Mesodermal cell (in vitro differentiated cells): ENCODE results near the gene AMOTL1.
"Not testable (repeated sequence)": the region's sequence is repeated elsewhere in the genome, so short reads cannot be mapped to it uniquely, and the experiment has no call there.

Experiments used
- H3K27ac ChIP-seq: 2 replicates; pipeline ENCODE4 v1.7.0; 2013; ENCODE audit warnings: mild to moderate bottlenecking, low read depth, low read length, moderate library complexity; ENCODE audit not compliant: severe bottlenecking
- H3K36me3 ChIP-seq: 2 replicates; pipeline ENCODE4 v1.7.1; 2013; ENCODE audit warnings: mild to moderate bottlenecking, low read length, moderate library complexity; ENCODE audit not compliant: control insufficient read depth, insufficient read depth
- H3K4me1 ChIP-seq: one replicate; pipeline ENCODE4 v1.7.1; 2013; ENCODE audit warnings: mild to moderate bottlenecking, low read length; ENCODE audit not compliant: insufficient read depth, control insufficient read depth, poor library complexity, severe bottlenecking
- H3K4me3 ChIP-seq: 2 replicates; pipeline ENCODE4 v1.7.0; 2013; ENCODE audit warnings: low read length, control low read depth, mild to moderate bottlenecking; ENCODE audit not compliant: insufficient read depth, poor library complexity, severe bottlenecking; ENCODE audit errors: extremely low read depth
- H3K9me3 ChIP-seq: 2 replicates; pipeline ENCODE4 v1.7.1; 2013; ENCODE audit warnings: mild to moderate bottlenecking, low read length, moderate library complexity; ENCODE audit not compliant: control insufficient read depth
- WGBS, 2 experiments: methylation state at CpG; one replicate each; pipeline ENCODE4 v1.1.5; 2013; ENCODE audit warnings: missing lambda C conversion rate in 2 of 2; ENCODE audit not compliant: insufficient coverage in 2 of 2; 5-methylcytosine and 5-hydroxymethylcytosine counted together

The AMOTL1 gene

GRCh38 chr11:94782446-94782845, 14.3 kb downstream of the AMOTL1 start:
- Histone ChIP-seq H3K9me3 (no peaks in the 10 kb centered on the region), H3K4me3 (no peak overlapping the region), H3K36me3 (peaks cover 5% of the 10 kb centered on the region), H3K4me1 (peaks cover 40% of the 10 kb centered on the region), H3K27ac (no peak overlapping the region)
- no CpG with 5 or more reads among the region's 1 CpG for WGBS, 2 experiments

- H3K9me3 ChIP-seq, result no peaks in the 10 kb centered on the region
- no peak overlapping the region for H3K4me3 ChIP-seq
- peaks cover 48% of the 10 kb centered on the region for H3K4me1 ChIP-seq
- peaks cover 24% of the 10 kb centered on the region for H3K36me3 ChIP-seq
- no peak overlapping the region for H3K27ac ChIP-seq
Observed at GRCh38 chr11:94784884-94785283, 16.7 kb downstream of the AMOTL1 start.

- no CpG with 5 or more reads among the region's 4 CpGs for WGBS, 2 experiments
- Histone ChIP-seq H3K4me3 (no peak overlapping the region), H3K9me3 (no peaks in the 10 kb centered on the region), H3K36me3 (peaks cover 30% of the 10 kb centered on the region), H3K27ac (peak overlapping the region; percentile 51), H3K4me1 (peaks cover 48% of the 10 kb centered on the region)
Observed at GRCh38 chr11:94785509-94785908, 17.4 kb downstream of the AMOTL1 start.

GRCh38 chr11:94786264-94787126, 18.3 kb downstream of the AMOTL1 start:
- Histone ChIP-seq H3K36me3 (peaks cover 32% of the 10 kb centered on the region), H3K9me3 (no peaks in the 10 kb centered on the region), H3K4me1 (peaks cover 45% of the 10 kb centered on the region), H3K4me3 (no peak overlapping the region), H3K27ac (no peak overlapping the region)
- WGBS, 2 experiments, result 56 to 60% methylated on average over 5 to 7 of the region's 10 CpGs

- H3K27ac ChIP-seq, result no peak overlapping the region
Observed at GRCh38 chr11:94787801-94788200, 19.6 kb downstream of the AMOTL1 start.

GRCh38 chr11:94788396-94788795, 20.2 kb downstream of the AMOTL1 start:
- WGBS, 2 experiments, result 90 to 96% methylated on average over 2 of the region's 5 CpGs
- H3K27ac ChIP-seq, result no peak overlapping the region

More at GRCh38 chr11:94787801-94788200, 19.6 kb downstream of the AMOTL1 start:
- H3K4me1 ChIP-seq, result peaks cover 42% of the 10 kb centered on the region
- WGBS, 2 experiments, result 94 to 99% methylated on average over 5 of the region's 5 CpGs
- H3K4me3 ChIP-seq, result no peak overlapping the region
- H3K9me3 ChIP-seq, result no peaks in the 10 kb centered on the region
- H3K36me3 ChIP-seq, result peaks cover 37% of the 10 kb centered on the region

GRCh38 chr11:94790197-94790596, 22.0 kb downstream of the AMOTL1 start:
- 97 to 100% methylated on average over 3 of the region's 3 CpGs for whole genome bisulfite sequencing, 2 experiments
- Histone ChIP-seq H3K4me1 (peaks cover 50% of the 10 kb centered on the region), H3K9me3 (no peaks in the 10 kb centered on the region), H3K36me3 (peaks cover 37% of the 10 kb centered on the region), H3K4me3 (no peak overlapping the region), H3K27ac (peak overlapping the region; percentile 41)

More at GRCh38 chr11:94788396-94788795, 20.2 kb downstream of the AMOTL1 start:
- H3K36me3 ChIP-seq, result peaks cover 37% of the 10 kb centered on the region
- H3K4me1 ChIP-seq, result peaks cover 42% of the 10 kb centered on the region
- no peaks in the 10 kb centered on the region for H3K9me3 ChIP-seq
- H3K4me3 ChIP-seq, result no peak overlapping the region

- H3K36me3 ChIP-seq, result peaks cover 42% of the 10 kb centered on the region
- 90 to 93% methylated on average over 4 of the region's 6 CpGs for WGBS, 2 experiments
- no peak overlapping the region for H3K4me3 ChIP-seq
- peak overlapping the region; percentile 41 for H3K27ac ChIP-seq
- H3K9me3 ChIP-seq, result no peaks in the 10 kb centered on the region
- peaks cover 45% of the 10 kb centered on the region for H3K4me1 ChIP-seq
Observed at GRCh38 chr11:94790661-94791180, 22.6 kb downstream of the AMOTL1 start.

GRCh38 chr11:94791216-94791889, 23.2 kb downstream of the AMOTL1 start:
- WGBS, 2 experiments, result 100% methylated on average over 1 of the region's 3 CpGs

GRCh38 chr11:94791942-94792341, 23.8 kb downstream of the AMOTL1 start:
- Histone ChIP-seq H3K36me3 (peaks cover 54% of the 10 kb centered on the region), H3K4me1 (peaks cover 43% of the 10 kb centered on the region)
- not testable (repeated sequence) for H3K9me3 ChIP-seq, H3K27ac ChIP-seq, H3K4me3 ChIP-seq
- 92 to 100% methylated on average over 1 to 3 of the region's 5 CpGs for WGBS, 2 experiments

More at GRCh38 chr11:94791216-94791889, 23.2 kb downstream of the AMOTL1 start:
- Histone ChIP-seq H3K4me3 (no peak overlapping the region), H3K9me3 (no peaks in the 10 kb centered on the region), H3K4me1 (peaks cover 43% of the 10 kb centered on the region), H3K36me3 (peaks cover 48% of the 10 kb centered on the region), H3K27ac (no peak overlapping the region)
